Measurements from ENCODE around the gene NUP210L. TPM values are rescaled to one million over a fixed set of nuclear protein-coding genes. Genes with fewer than 3 reads are reported as not detected.

The NUP210L gene
- total and polyA plus RNA-seq, 2 experiments from 2014 or later, result 0.10 TPM; not detected in 1

DNA sequence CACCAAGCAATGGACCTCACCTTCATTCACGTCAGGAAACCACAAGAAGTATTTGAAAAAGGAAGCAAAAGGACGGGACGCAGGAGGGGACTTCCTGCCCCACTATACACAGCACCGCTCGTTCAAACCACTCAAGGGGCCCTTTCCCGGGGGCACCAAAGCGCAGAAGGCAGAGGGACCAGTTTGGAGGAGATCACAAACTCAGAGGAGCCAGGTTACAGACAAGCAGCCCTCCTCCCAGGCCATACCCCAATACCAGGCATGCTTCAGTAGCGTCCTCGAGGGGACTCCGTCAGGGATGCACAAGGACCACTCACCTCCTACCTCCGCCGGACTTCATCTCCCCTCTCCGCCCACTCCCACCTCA, 197.1 kb downstream of the NUP210L start:
- peak overlapping the region; percentile 98 for H3K4me3 ChIP-seq
- H3K36me3 ChIP-seq (ENCODE audit: insufficient read depth), result peaks cover 14% of the 10 kb centered on the region
- DNase-seq (ENCODE audit: low spot score) (peak; percentile 63), ATAC-seq (peak; percentile 21)
- H3K27me3 Mint-ChIP-seq (ENCODE audit: insufficient read depth, low read depth, poor library complexity), result peaks cover 30% of the 10 kb centered on the region
- peaks cover 42% of the 10 kb centered on the region for H3K36me3 Mint-ChIP-seq (ENCODE audit: low read depth)
- peaks cover 29% of the 10 kb centered on the region for H3K4me1 ChIP-seq (ENCODE audit: insufficient read depth)
- peak overlapping the region; percentile 99 for H3K4me3 Mint-ChIP-seq
- 0 out of 2 replicates have a peak overlapping the region, but pooled peaks have one; percentile 7 for H2AFZ ChIP-seq
- no peak for TF ChIP-seq EZH2 (IDR thresholded peaks at IDR 0.05; ENCODE audit: low read depth, unreplicated experiment)
- TF ChIP-seq, protein P1, sequence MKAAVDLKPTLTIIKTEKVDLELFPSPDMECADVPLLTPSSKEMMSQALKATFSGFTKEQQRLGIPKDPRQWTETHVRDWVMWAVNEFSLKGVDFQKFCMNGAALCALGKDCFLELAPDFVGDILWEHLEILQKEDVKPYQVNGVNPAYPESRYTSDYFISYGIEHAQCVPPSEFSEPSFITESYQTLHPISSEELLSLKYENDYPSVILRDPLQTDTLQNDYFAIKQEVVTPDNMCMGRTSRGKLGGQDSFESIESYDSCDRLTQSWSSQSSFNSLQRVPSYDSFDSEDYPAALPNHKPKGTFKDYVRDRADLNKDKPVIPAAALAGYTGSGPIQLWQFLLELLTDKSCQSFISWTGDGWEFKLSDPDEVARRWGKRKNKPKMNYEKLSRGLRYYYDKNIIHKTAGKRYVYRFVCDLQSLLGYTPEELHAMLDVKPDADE (IDR thresholded peaks at IDR 0.05), result no peak
- no peak for TF ChIP-seq ZNF331 (CRISPR knock-in tag; IDR thresholded peaks at IDR 0.05; ENCODE audit: low read depth)
- TF ChIP-seq CREB1 (CRISPR knock-in tag; IDR thresholded peaks at IDR 0.05; ENCODE audit: low read depth), result no peak
- TF ChIP-seq, protein P2, sequence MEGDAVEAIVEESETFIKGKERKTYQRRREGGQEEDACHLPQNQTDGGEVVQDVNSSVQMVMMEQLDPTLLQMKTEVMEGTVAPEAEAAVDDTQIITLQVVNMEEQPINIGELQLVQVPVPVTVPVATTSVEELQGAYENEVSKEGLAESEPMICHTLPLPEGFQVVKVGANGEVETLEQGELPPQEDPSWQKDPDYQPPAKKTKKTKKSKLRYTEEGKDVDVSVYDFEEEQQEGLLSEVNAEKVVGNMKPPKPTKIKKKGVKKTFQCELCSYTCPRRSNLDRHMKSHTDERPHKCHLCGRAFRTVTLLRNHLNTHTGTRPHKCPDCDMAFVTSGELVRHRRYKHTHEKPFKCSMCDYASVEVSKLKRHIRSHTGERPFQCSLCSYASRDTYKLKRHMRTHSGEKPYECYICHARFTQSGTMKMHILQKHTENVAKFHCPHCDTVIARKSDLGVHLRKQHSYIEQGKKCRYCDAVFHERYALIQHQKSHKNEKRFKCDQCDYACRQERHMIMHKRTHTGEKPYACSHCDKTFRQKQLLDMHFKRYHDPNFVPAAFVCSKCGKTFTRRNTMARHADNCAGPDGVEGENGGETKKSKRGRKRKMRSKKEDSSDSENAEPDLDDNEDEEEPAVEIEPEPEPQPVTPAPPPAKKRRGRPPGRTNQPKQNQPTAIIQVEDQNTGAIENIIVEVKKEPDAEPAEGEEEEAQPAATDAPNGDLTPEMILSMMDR (conservative IDR thresholded peaks at IDR 0.05; ENCODE audit: low read depth in 2 of 2), result no peak
- no peak for TF ChIP-seq NANOG (IDR thresholded peaks at IDR 0.05; ENCODE audit: borderline replicate concordance)
- TF ChIP-seq, protein P3, sequence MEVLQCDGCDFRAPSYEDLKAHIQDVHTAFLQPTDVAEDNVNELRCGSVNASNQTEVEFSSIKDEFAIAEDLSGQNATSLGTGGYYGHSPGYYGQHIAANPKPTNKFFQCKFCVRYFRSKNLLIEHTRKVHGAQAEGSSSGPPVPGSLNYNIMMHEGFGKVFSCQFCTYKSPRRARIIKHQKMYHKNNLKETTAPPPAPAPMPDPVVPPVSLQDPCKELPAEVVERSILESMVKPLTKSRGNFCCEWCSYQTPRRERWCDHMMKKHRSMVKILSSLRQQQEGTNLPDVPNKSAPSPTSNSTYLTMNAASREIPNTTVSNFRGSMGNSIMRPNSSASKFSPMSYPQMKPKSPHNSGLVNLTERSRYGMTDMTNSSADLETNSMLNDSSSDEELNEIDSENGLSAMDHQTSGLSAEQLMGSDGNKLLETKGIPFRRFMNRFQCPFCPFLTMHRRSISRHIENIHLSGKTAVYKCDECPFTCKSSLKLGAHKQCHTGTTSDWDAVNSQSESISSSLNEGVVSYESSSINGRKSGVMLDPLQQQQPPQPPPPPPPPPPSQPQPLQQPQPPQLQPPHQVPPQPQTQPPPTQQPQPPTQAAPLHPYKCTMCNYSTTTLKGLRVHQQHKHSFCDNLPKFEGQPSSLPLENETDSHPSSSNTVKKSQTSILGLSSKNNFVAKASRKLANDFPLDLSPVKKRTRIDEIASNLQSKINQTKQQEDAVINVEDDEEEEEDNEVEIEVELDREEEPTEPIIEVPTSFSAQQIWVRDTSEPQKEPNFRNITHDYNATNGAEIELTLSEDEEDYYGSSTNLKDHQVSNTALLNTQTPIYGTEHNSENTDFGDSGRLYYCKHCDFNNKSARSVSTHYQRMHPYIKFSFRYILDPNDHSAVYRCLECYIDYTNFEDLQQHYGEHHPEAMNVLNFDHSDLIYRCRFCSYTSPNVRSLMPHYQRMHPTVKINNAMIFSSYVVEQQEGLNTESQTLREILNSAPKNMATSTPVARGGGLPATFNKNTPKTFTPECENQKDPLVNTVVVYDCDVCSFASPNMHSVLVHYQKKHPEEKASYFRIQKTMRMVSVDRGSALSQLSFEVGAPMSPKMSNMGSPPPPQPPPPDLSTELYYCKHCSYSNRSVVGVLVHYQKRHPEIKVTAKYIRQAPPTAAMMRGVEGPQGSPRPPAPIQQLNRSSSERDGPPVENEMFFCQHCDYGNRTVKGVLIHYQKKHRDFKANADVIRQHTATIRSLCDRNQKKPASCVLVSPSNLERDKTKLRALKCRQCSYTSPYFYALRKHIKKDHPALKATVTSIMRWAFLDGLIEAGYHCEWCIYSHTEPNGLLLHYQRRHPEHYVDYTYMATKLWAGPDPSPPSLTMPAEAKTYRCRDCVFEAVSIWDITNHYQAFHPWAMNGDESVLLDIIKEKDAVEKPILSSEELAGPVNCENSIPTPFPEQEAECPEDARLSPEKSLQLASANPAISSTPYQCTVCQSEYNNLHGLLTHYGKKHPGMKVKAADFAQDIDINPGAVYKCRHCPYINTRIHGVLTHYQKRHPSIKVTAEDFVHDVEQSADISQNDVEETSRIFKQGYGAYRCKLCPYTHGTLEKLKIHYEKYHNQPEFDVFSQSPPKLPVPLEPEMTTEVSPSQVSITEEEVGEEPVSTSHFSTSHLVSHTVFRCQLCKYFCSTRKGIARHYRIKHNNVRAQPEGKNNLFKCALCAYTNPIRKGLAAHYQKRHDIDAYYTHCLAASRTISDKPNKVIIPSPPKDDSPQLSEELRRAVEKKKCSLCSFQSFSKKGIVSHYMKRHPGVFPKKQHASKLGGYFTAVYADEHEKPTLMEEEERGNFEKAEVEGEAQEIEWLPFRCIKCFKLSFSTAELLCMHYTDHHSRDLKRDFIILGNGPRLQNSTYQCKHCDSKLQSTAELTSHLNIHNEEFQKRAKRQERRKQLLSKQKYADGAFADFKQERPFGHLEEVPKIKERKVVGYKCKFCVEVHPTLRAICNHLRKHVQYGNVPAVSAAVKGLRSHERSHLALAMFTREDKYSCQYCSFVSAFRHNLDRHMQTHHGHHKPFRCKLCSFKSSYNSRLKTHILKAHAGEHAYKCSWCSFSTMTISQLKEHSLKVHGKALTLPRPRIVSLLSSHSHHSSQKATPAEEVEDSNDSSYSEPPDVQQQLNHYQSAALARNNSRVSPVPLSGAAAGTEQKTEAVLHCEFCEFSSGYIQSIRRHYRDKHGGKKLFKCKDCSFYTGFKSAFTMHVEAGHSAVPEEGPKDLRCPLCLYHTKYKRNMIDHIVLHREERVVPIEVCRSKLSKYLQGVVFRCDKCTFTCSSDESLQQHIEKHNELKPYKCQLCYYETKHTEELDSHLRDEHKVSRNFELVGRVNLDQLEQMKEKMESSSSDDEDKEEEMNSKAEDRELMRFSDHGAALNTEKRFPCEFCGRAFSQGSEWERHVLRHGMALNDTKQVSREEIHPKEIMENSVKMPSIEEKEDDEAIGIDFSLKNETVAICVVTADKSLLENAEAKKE (CRISPR knock-in tag; IDR thresholded peaks at IDR 0.05), result no peak
- TF ChIP-seq ZNF114 (CRISPR knock-in tag; IDR thresholded peaks at IDR 0.05), result no peak
- peak overlapping the region; percentile 98 for H3K27ac Mint-ChIP-seq
- peaks cover 3% of the 10 kb centered on the region; the same call in 2 of the 3 replicates for H3K9me3 Mint-ChIP-seq
- H3F3A ChIP-seq (replicated peaks; ENCODE audit: low read depth), result peaks cover 31% of the 10 kb centered on the region
- peaks cover 28% of the 10 kb centered on the region for H4K20me1 ChIP-seq (replicated peaks; ENCODE audit: insufficient read depth)
- H3K4me2 ChIP-seq, result peak overlapping the region; percentile 99
- H3K27me3 ChIP-seq (ENCODE audit: insufficient read depth), result no peaks in the 10 kb centered on the region
- no peaks in the 10 kb centered on the region for H3K9me2 ChIP-seq (ENCODE audit: insufficient read depth)
- peak overlapping the region; percentile 93 for H3K27ac ChIP-seq (ENCODE audit: low read depth)
- peaks cover 44% of the 10 kb centered on the region for H3K4me1 Mint-ChIP-seq
- peaks cover 69% of the 10 kb centered on the region for H3K79me2 ChIP-seq (replicated peaks; ENCODE audit: insufficient read depth)
